H9 (cell line): ENCODE results near the gene ITPRID2. TPM values are rescaled to one million over a fixed set of nuclear protein-coding genes. Genes with fewer than 3 reads are reported as not detected.

Source experiments
- DNase-seq: peaks from one replicate; pipeline ENCODE4 v3.0.0-alpha.2; 2017
- H2AFZ ChIP-seq: one replicate; pipeline ENCODE4 v1.6.1; 2013; ENCODE audit warnings: mild to moderate bottlenecking, low read length, control low read depth, moderate library complexity
- H2AK5ac ChIP-seq: 2 replicates; pipeline ENCODE4 v1.6.1; 2013; ENCODE audit warnings: low read length, control low read depth, mixed read lengths; ENCODE audit not compliant: insufficient read length
- H2BK120ac ChIP-seq: one replicate; pipeline ENCODE4 v1.6.1; 2013; ENCODE audit warnings: low read depth, mild to moderate bottlenecking, low read length, control low read depth, inconsistent platforms; ENCODE audit not compliant: poor library complexity, severe bottlenecking
- H2BK12ac ChIP-seq: 2 replicates; pipeline ENCODE4 v1.6.1; 2013; ENCODE audit warnings: low read length, control low read depth, mixed read lengths, low read depth; ENCODE audit not compliant: insufficient read length
- H2BK15ac ChIP-seq: 2 replicates; pipeline ENCODE4 v1.6.1; 2013; ENCODE audit warnings: low read depth, low read length, control low read depth
- H2BK20ac ChIP-seq: one replicate; pipeline ENCODE4 v1.6.1; 2013; ENCODE audit warnings: low read depth, mild to moderate bottlenecking, low read length, control low read depth, inconsistent platforms; ENCODE audit not compliant: poor library complexity, severe bottlenecking
- H2BK5ac ChIP-seq: 2 replicates; pipeline ENCODE4 v1.6.1; 2013; ENCODE audit warnings: low read length, control low read depth, mixed read lengths; ENCODE audit not compliant: insufficient read length
- H3K14ac ChIP-seq: 2 replicates; pipeline ENCODE4 v1.6.1; 2013; ENCODE audit warnings: low read length, control low read depth; ENCODE audit not compliant: insufficient read depth
- H3K18ac ChIP-seq: 2 replicates; pipeline ENCODE4 v1.6.1; 2013; ENCODE audit warnings: low read depth, mild to moderate bottlenecking, mixed read lengths, low read length, control low read depth; ENCODE audit not compliant: insufficient read length
- H3K23ac ChIP-seq: 2 replicates; pipeline ENCODE4 v1.6.1; 2013; ENCODE audit warnings: low read length, control low read depth, mixed read lengths, low read depth; ENCODE audit not compliant: insufficient read length
- H3K23me2 ChIP-seq: 2 replicates; pipeline ENCODE4 v1.6.1; 2013; ENCODE audit warnings: low read depth, mild to moderate bottlenecking, mixed read lengths, low read length, control low read depth; ENCODE audit not compliant: insufficient read length, poor library complexity, severe bottlenecking
- H3K27ac ChIP-seq: 2 replicates; pipeline ENCODE4 v1.5.1; 2013; ENCODE audit warnings: low read length, control low read depth, mixed read lengths, low read depth; ENCODE audit not compliant: insufficient read length
- H3K27me3 ChIP-seq: 2 replicates; pipeline ENCODE4 v1.6.1; 2013; ENCODE audit warnings: low read length, control low read depth, inconsistent platforms; ENCODE audit not compliant: insufficient read depth
- H3K4ac ChIP-seq: 2 replicates; pipeline ENCODE4 v1.6.1; 2013; ENCODE audit warnings: low read depth, mild to moderate bottlenecking, control low read depth, inconsistent platforms, low read length, moderate library complexity
- H3K4me1 ChIP-seq: 2 replicates; pipeline ENCODE4 v1.6.1; 2013; ENCODE audit warnings: low read length, control low read depth, inconsistent platforms; ENCODE audit not compliant: insufficient read depth
- H3K4me2 ChIP-seq: 2 replicates; pipeline ENCODE4 v1.6.1; 2013; ENCODE audit warnings: low read length, control low read depth, mixed read lengths; ENCODE audit not compliant: insufficient read length, insufficient read depth
- H3K56ac ChIP-seq: 2 replicates; pipeline ENCODE4 v1.6.1; 2013; ENCODE audit warnings: low read depth, mild to moderate bottlenecking, mixed read lengths, low read length, control low read depth; ENCODE audit not compliant: insufficient read length
- H3K79me1 ChIP-seq: 2 replicates; pipeline ENCODE4 v1.6.1; 2013; ENCODE audit warnings: low read depth, mild to moderate bottlenecking, moderate library complexity, low read length, control low read depth, inconsistent platforms; ENCODE audit not compliant: insufficient read depth, poor library complexity, severe bottlenecking
- H3K79me2 ChIP-seq: 2 replicates; pipeline ENCODE4 v1.6.1; 2013; ENCODE audit warnings: low read length, control low read depth, inconsistent platforms; ENCODE audit not compliant: insufficient read depth
- H3K9ac ChIP-seq: 2 replicates; pipeline ENCODE4 v1.6.1; 2013; ENCODE audit warnings: low read length, control low read depth, mixed read lengths; ENCODE audit not compliant: insufficient read length; ENCODE audit errors: extremely low read depth
- H3K9me3 ChIP-seq: one replicate; pipeline ENCODE4 v1.6.1; 2013; ENCODE audit warnings: low read depth, low read length, inconsistent platforms; ENCODE audit not compliant: control insufficient read depth
- H3T11ph ChIP-seq: one replicate; pipeline ENCODE4 v1.6.1; 2013; ENCODE audit warnings: mild to moderate bottlenecking, low read length, control low read depth, inconsistent platforms
- H4K20me1 ChIP-seq: one replicate; pipeline ENCODE4 v1.6.1; 2013; ENCODE audit not compliant: control insufficient read depth, insufficient read length, insufficient read depth
- H4K5ac ChIP-seq: 2 replicates; pipeline ENCODE4 v1.6.1; 2013; ENCODE audit warnings: low read depth, mild to moderate bottlenecking, mixed read lengths, low read length, control low read depth; ENCODE audit not compliant: insufficient read length
- H4K8ac ChIP-seq: replicated peaks from 2 replicates; pipeline ENCODE4 v1.6.1; 2013; ENCODE audit warnings: low read length, control low read depth, mixed read lengths, low read depth; ENCODE audit not compliant: insufficient read length
- H4K91ac ChIP-seq: 2 replicates; pipeline ENCODE4 v1.6.1; 2013; ENCODE audit warnings: low read depth, mild to moderate bottlenecking, moderate library complexity, mixed read lengths, low read length, control low read depth; ENCODE audit not compliant: insufficient read length
- H3K27ac Mint-ChIP-seq, 3 experiments: 2 replicates in 2 of 3; 3 replicates in 1 of 3; pipeline ENCODE4 v1.8.0; 2020 to 2021; ENCODE audit warnings: mixed read lengths in 3 of 3, mild to moderate bottlenecking in 1 of 3, moderate library complexity in 1 of 3
- H3K27me3 Mint-ChIP-seq: 2 replicates; pipeline ENCODE4 v1.8.0; 2021; ENCODE audit warnings: low read depth, mild to moderate bottlenecking, moderate library complexity, mixed read lengths
- H3K36me3 Mint-ChIP-seq, 3 experiments: 2 replicates in 2 of 3; 3 replicates in 1 of 3; pipeline ENCODE4 v1.8.0; 2020 to 2021; ENCODE audit warnings: low read depth in 3 of 3, mixed read lengths in 3 of 3; ENCODE audit not compliant: insufficient read depth in 1 of 3
- H3K4me1 Mint-ChIP-seq, 2 experiments: 2 replicates each; pipeline ENCODE4 v1.8.0; 2020; ENCODE audit warnings: mixed read lengths in 2 of 2
- H3K4me3 Mint-ChIP-seq, 2 experiments: 2 replicates in 1 of 2; 3 replicates in 1 of 2; pipeline ENCODE4 v1.8.0; 2020 to 2021; ENCODE audit warnings: mild to moderate bottlenecking in 2 of 2, mixed read lengths in 2 of 2, moderate library complexity in 1 of 2
- H3K9me3 Mint-ChIP-seq, 2 experiments: 2 replicates in 1 of 2; 3 replicates in 1 of 2; pipeline ENCODE4 v1.8.0; 2020; ENCODE audit warnings: mild to moderate bottlenecking in 2 of 2, mixed read lengths in 2 of 2, moderate library complexity in 1 of 2
- CTCF ChIP-seq: fragments of 200-600 bp; sonication (generic); conservative IDR thresholded peaks from 3 replicates; pipeline ENCODE4 v1.8.0; 2021; ENCODE audit warnings: antibody characterized with exemption, mild to moderate bottlenecking
- WGBS: extraction: QIAGEN DNeasy Blood & Tissue Kit; methylation state at CpG from one replicate; pipeline ENCODE4 v1.1.7; 2013; ENCODE audit warnings: missing lambda C conversion rate, low lambda C conversion rate, mixed read lengths; ENCODE audit not compliant: insufficient read length; ENCODE audit errors: extremely low coverage; 5-methylcytosine and 5-hydroxymethylcytosine counted together
- total RNA-seq: library from RNA; stranded (reverse); gene quantifications from 2 replicates; pipeline ENCODE4 v1.2.1, GENCODE V29; 2021

The ITPRID2 gene
- total RNA-seq, 1 experiment from 2014 or later, result 12.0 TPM

GRCh38 chr2:181962142-181962541 is 70.6 kb downstream of the ITPRID2 start:
- no peaks in the 10 kb centered on the region for H4K20me1 ChIP-seq
- no peaks in the 10 kb centered on the region for H3K27me3 Mint-ChIP-seq
- H4K8ac ChIP-seq, result no peak overlapping the region
- H3K23me2 ChIP-seq, result no peaks in the 10 kb centered on the region
- no peak overlapping the region for H2BK120ac ChIP-seq
- no peak overlapping the region for H3K4me3 Mint-ChIP-seq
- no peak overlapping the region for H3K9ac ChIP-seq
- H2BK5ac ChIP-seq, result no peak overlapping the region
- H3K4ac ChIP-seq, result no peak overlapping the region
- H3K27ac ChIP-seq, result no peak overlapping the region
- no peak overlapping the region for H3K4me2 ChIP-seq
- no peak overlapping the region for H3K27ac Mint-ChIP-seq
- H3K18ac ChIP-seq, result no peak overlapping the region
- H2BK12ac ChIP-seq, result no peak overlapping the region
- no peak for TF ChIP-seq CTCF
- H3T11ph ChIP-seq, result no peak overlapping the region
- no peaks in the 10 kb centered on the region for H3K9me3 ChIP-seq
- H3K36me3 Mint-ChIP-seq, result 0 out of 7 replicates have a peak, but pooled peaks cover 0 to 3% (median 0%) of the 10 kb centered on the region in 3 experiments
- no CpG with 5 or more reads among the region's 20 CpGs for WGBS
- H3K56ac ChIP-seq, result no peak overlapping the region
- H2AK5ac ChIP-seq, result no peak overlapping the region
- no peak overlapping the region for H4K5ac ChIP-seq
- no peaks in the 10 kb centered on the region for H3K4me1 Mint-ChIP-seq
- no peaks in the 10 kb centered on the region for H3K79me1 ChIP-seq
- no peaks in the 10 kb centered on the region for H3K27me3 ChIP-seq
- H3K4me1 ChIP-seq, result no peaks in the 10 kb centered on the region
- no peaks in the 10 kb centered on the region; a peak in 2 of 5 replicates for H3K9me3 Mint-ChIP-seq
- no peak overlapping the region for H2AFZ ChIP-seq
- no peak overlapping the region for H2BK15ac ChIP-seq
- H3K14ac ChIP-seq, result no peak overlapping the region
- no peak overlapping the region for H3K23ac ChIP-seq
- H4K91ac ChIP-seq, result no peak overlapping the region
- DNase-seq, result no peak
- H3K79me2 ChIP-seq, result no peaks in the 10 kb centered on the region
- H2BK20ac ChIP-seq, result no peak overlapping the region
